ENCODE data around the gene TUBGCP2. TPM values are rescaled to one million over a fixed set of nuclear protein-coding genes. Genes with fewer than 3 reads are reported as not detected.
"Not testable (repeated sequence)": the region's sequence is repeated elsewhere in the genome, so short reads cannot be mapped to it uniquely, and the experiment has no call there.

Gene TUBGCP2
- total and polyA plus RNA-seq, 11 donors, result 33.5 to 49.5 (median 38.2) TPM

GRCh38 chr10:133266056-133266795 is 42.4 kb downstream of the TUBGCP2 start:
- peaks cover 0 to 28% (median 0%) of the 10 kb centered on the region in 9 donors for H3K36me3 ChIP-seq
- intact Hi-C loops (cut with DNase I), result no loop called here
- TF ChIP-seq CTCF (IDR thresholded peaks at IDR 0.05), result no peak
- no peak for TF ChIP-seq POLR2A (IDR thresholded peaks at IDR 0.05)
- peaks cover 5 to 25% (median 11%) of the 10 kb centered on the region in 12 donors for H3K4me1 ChIP-seq
- no peak for ATAC-seq
- H3K27me3 ChIP-seq, result no peaks in the 10 kb centered on the region
- 87 to 96% (median 90%) methylated on average over 17 to 21 of the region's 21 CpGs for WGBS, 4 donors
- H3K9me3 ChIP-seq, result no peaks in the 10 kb centered on the region
- no peak for DNase-seq
- H3K27ac ChIP-seq, result no peak overlapping the region
- no peak overlapping the region for H3K4me3 ChIP-seq

GRCh38 chr10:133265052-133265451 is 43.6 kb downstream of the TUBGCP2 start:
- H3K9me3 ChIP-seq; H3K4me3 ChIP-seq; intact Hi-C loops (cut with DNase I); ATAC-seq; DNase-seq; H3K27me3 ChIP-seq; H3K27ac ChIP-seq: not testable (repeated sequence)
- WGBS, 4 donors, result 74 to 90% (median 82%) methylated on average over 10 of the region's 10 CpGs
- peaks cover 0 to 17% (median 0%) of the 10 kb centered on the region in 9 donors for H3K36me3 ChIP-seq
- H3K4me1 ChIP-seq, result peaks cover 5 to 37% (median 16%) of the 10 kb centered on the region in 12 donors

GRCh38 chr10:133264461-133264860 is 44.2 kb downstream of the TUBGCP2 start:
- intact Hi-C loops (cut with DNase I), result loop anchor here in 1 of 10 donors (5.0 kb wide), 1 partner anchor 43 kb away; the partner anchor contains the start of genes TUBGCP2 and ZNF511
- WGBS, 4 donors, result 70 to 86% (median 74%) methylated on average over 9 of the region's 9 CpGs
- no peak for ATAC-seq

GRCh38 chr10:133263674-133264073 is 45.0 kb downstream of the TUBGCP2 start:
- 79 to 88% (median 84%) methylated on average over 7 to 10 of the region's 10 CpGs for WGBS, 4 donors
- intact Hi-C loops (cut with DNase I), result loop anchor here in 2 of 10 donors (2.0 to 5.0 kb wide), 2 partner anchors 44 to 45 kb away; partner anchors contain the start of genes TUBGCP2 (in 2 of the 2) and ZNF511 (in 2 of the 2)
- H3K9me3 ChIP-seq, result no peaks in the 10 kb centered on the region
- H3K27me3 ChIP-seq, result no peaks in the 10 kb centered on the region
- no peak for DNase-seq
- H3K4me3 ChIP-seq, result no peak overlapping the region
- peak overlapping the region in 1 of 12 donors; percentile 78 for H3K27ac ChIP-seq
- ATAC-seq, result no peak
- peaks cover 0 to 5% (median 0%) of the 10 kb centered on the region in 9 donors for H3K36me3 ChIP-seq
- H3K4me1 ChIP-seq, result peaks cover 5 to 51% (median 24%) of the 10 kb centered on the region in 12 donors
- TF ChIP-seq POLR2A (IDR thresholded peaks at IDR 0.05) (no peak), CTCF (IDR thresholded peaks at IDR 0.05) (no peak)

More at GRCh38 chr10:133264461-133264860, 44.2 kb downstream of the TUBGCP2 start:
- Histone ChIP-seq H3K27ac (peak overlapping the region in 1 of 12 donors; percentile 78), H3K4me3 (no peak overlapping the region), H3K27me3 (no peaks in the 10 kb centered on the region), H3K9me3 (no peaks in the 10 kb centered on the region), H3K36me3 (peaks cover 0 to 13% (median 0%) of the 10 kb centered on the region in 9 donors), H3K4me1 (peaks cover 5 to 43% (median 17%) of the 10 kb centered on the region in 12 donors)
- DNase-seq, result no peak
- TF ChIP-seq POLR2A (IDR thresholded peaks at IDR 0.05) (no peak), CTCF (IDR thresholded peaks at IDR 0.05) (no peak)

Data from heart left ventricle (tissue), 16 donors.